MM.1S (cell line): ENCODE measurements around the gene CPPED1.

Source experiments
- EZH2 ChIP-seq: fragments of 300-600 bp; sonication (generic); optimal IDR thresholded peaks from 2 replicates; pipeline ENCODE3; 2017; ENCODE audit warnings: low read depth, mild to moderate bottlenecking, antibody characterized with exemption, low read length, mixed read lengths
- EZH2phosphoT487 ChIP-seq: fragments of 300-600 bp; sonication (generic); IDR thresholded peaks from 2 replicates; pipeline ENCODE4 v1.6.1; 2018; ENCODE audit warnings: antibody characterized with exemption, low read length
- TF ChIP-seq, protein P1 (sequence below): fragments of 300-600 bp; sonication (generic); IDR thresholded peaks from 2 replicates; pipeline ENCODE4 v1.5.1; 2016; ENCODE audit warnings: antibody characterized with exemption, low read length, mixed read lengths

DNA sequence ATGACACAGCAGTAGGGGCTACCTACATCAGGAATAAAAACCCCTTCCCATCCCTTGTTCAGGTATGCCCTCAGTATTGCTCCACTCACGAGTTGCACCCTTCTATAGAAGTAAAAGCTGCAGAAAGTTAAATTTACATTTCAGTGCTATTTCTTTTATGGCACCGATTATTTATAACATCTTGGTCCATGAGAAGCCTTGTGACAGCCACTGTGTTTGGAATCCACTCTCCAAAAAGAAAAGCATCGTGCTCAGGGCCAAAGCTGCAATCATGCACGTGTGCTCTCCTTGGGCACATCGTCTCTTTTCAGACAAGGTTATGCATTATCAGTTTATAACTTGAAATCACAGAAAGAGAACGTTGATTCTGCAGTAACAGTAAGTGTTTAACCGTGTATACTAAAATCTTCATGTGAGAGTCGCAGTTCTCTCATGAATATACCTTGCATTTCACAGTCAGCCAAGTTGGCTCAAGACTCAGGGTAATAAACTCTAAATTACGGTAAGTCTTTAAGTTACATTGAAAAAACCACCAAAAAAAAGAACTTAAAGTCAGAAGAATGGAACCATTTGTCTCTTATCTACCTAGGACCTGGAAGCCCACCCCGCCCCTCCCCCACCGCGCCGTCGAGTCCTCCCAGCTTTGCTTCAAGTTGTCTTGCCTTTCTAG is 189.6 kb downstream of the CPPED1 start:
- TF ChIP-seq, protein P1, sequence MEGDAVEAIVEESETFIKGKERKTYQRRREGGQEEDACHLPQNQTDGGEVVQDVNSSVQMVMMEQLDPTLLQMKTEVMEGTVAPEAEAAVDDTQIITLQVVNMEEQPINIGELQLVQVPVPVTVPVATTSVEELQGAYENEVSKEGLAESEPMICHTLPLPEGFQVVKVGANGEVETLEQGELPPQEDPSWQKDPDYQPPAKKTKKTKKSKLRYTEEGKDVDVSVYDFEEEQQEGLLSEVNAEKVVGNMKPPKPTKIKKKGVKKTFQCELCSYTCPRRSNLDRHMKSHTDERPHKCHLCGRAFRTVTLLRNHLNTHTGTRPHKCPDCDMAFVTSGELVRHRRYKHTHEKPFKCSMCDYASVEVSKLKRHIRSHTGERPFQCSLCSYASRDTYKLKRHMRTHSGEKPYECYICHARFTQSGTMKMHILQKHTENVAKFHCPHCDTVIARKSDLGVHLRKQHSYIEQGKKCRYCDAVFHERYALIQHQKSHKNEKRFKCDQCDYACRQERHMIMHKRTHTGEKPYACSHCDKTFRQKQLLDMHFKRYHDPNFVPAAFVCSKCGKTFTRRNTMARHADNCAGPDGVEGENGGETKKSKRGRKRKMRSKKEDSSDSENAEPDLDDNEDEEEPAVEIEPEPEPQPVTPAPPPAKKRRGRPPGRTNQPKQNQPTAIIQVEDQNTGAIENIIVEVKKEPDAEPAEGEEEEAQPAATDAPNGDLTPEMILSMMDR, result no peak
- TF ChIP-seq EZH2 (no peak), EZH2phosphoT487 (no peak)
